PC-9 (cell line): ENCODE measurements around the gene PEAK3. TPM values are rescaled to one million over a fixed set of nuclear protein-coding genes. Genes with fewer than 3 reads are reported as not detected.

Experiments
- BruUV-seq: library from RNA; stranded (reverse); fragments of 400-500 nt; replicated peaks from 2 replicates; lab custom pipeline; 2021; lab: Mats Ljungman, UMichigan
- CTCF ChIA-PET: fragments of 300-600 bp; sonication (Branson Sonifier 250); formaldehyde crosslinking; loops from one replicate; lab custom pipeline; 2022; ENCODE audit warnings: antibody characterized with exemption; lab: Charles Lee
- POLR2A ChIA-PET: fragments of 300-600 bp; sonication (Branson Sonifier 250); formaldehyde crosslinking; loops from one replicate; lab custom pipeline; 2022; ENCODE audit warnings: antibody characterized with exemption; ENCODE audit not compliant: unreplicated experiment; lab: Charles Lee
- DNase-seq, 2 experiments: peaks; one replicate each; pipeline versions ENCODE4 v3.0.0 to v3.0.0-alpha.2; 2015 to 2022; ENCODE audit warnings: mixed read lengths in 1 of 2
- H2AFZ ChIP-seq: fragments of 200-600 bp; sonication (generic); 2 replicates; pipeline ENCODE4 v1.8.1; 2017; ENCODE audit warnings: antibody characterized with exemption
- H3F3A ChIP-seq: fragments of 200-600 bp; sonication (generic); 2 replicates; pipeline ENCODE4 v1.8.1; 2017; ENCODE audit warnings: antibody characterized with exemption, mild to moderate bottlenecking, low read depth; ENCODE audit not compliant: insufficient read depth
- H3K27ac ChIP-seq: fragments of 200-600 bp; sonication (generic); 2 replicates; pipeline ENCODE4 v1.6.1; 2016; ENCODE audit warnings: mixed run types
- H3K27me3 ChIP-seq: fragments of 200-600 bp; sonication (generic); 2 replicates; pipeline ENCODE4 v1.6.1; 2016; ENCODE audit warnings: low read depth, mixed run types; ENCODE audit not compliant: insufficient read depth
- H3K36me3 ChIP-seq: fragments of 200-600 bp; sonication (generic); 2 replicates; pipeline ENCODE4 v1.6.1; 2016; ENCODE audit warnings: low read depth, mixed run types
- H3K4me1 ChIP-seq: fragments of 200-600 bp; sonication (generic); replicated peaks from 2 replicates; pipeline ENCODE4 v1.6.1; 2016; ENCODE audit warnings: mixed run types; ENCODE audit not compliant: insufficient read depth
- H3K4me2 ChIP-seq: fragments of 200-600 bp; sonication (generic); 2 replicates; pipeline ENCODE4 v1.6.1; 2017; ENCODE audit warnings: mixed run types
- H3K4me3 ChIP-seq: fragments of 200-600 bp; sonication (generic); 2 replicates; pipeline ENCODE4 v1.6.1; 2016; ENCODE audit warnings: mixed run types
- H3K79me2 ChIP-seq: fragments of 200-600 bp; sonication (generic); 2 replicates; pipeline ENCODE4 v1.6.1; 2017; ENCODE audit warnings: low read depth, mixed run types
- H3K9me2 ChIP-seq: fragments of 200-600 bp; sonication (generic); 2 replicates; pipeline ENCODE4 v1.8.1; 2017; ENCODE audit warnings: mild to moderate bottlenecking; ENCODE audit not compliant: insufficient read depth
- H3K9me3 ChIP-seq: fragments of 200-600 bp; sonication (generic); 2 replicates; pipeline ENCODE4 v1.8.1; 2016; ENCODE audit warnings: low read depth; ENCODE audit not compliant: insufficient read depth
- H4K20me1 ChIP-seq: fragments of 200-600 bp; sonication (generic); 2 replicates; pipeline ENCODE4 v1.8.1; 2017; ENCODE audit not compliant: insufficient read depth
- EZH2 ChIP-seq: fragments of 200-600 bp; sonication (generic); IDR thresholded peaks from 2 replicates; pipeline ENCODE4 v1.8.0; 2017; ENCODE audit warnings: antibody characterized with exemption, low read depth
- intact Hi-C: fragments of 100-400 bp; cut with micrococcal nuclease; formaldehyde crosslinking; loops from one replicate; pipeline ENCODE4 v1.10.0; 2022; ENCODE audit not compliant: unreplicated experiment
- total RNA-seq: library from RNA; stranded (reverse); gene quantifications from 2 replicates; pipeline ENCODE4 v1.2.3, GENCODE V29; 2021
- TF ChIP-seq, protein P1 (sequence below): fragments of 200-600 bp; sonication (generic); conservative IDR thresholded peaks from 2 replicates; pipeline ENCODE4 v1.6.1; 2017; ENCODE audit warnings: mixed run types, antibody characterized with exemption, mild to moderate bottlenecking, moderate library complexity

The PEAK3 gene
- total RNA-seq, 1 experiment from 2014 or later, result not detected

DNA sequence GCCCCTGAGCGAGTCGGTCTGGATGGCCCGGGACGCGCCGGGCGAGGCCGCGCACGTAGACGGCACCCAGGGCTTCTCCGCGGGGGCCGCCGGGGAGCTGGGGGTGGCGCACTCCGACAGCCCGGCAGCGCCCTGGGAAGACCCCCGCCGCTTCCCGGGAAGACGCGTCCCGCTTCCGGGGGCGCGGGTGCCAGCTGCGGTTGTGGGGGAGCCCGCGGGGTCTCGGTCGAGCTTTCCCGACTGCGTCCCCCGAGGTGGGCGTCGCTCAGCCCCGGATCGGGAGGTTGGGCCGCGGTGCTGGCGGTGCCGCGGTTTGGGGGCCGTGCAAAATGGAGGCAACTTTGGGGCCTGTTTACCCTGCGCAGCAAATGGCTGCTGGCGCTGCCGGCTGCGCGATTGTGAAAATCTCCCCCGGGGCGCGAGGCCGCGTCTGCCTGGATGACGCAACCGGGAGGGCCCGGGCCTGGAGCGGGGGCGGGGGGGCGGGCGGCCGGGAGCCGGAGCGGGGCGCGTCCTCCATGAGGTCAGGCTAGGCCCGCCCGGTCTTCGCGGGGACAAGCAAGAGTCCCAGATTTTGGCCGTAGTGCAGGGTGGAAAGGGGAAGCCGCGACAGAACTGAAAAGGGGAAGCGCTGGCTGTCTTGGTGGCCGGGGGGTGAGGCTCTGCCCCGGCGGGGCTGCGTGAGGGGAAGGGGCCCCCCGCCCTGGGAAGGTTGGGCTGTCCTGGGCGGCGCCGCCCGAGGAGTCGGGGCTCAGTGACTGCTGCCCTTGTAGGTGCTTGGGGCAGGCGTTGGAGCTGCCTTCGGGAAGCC, 11.3 kb downstream of the PEAK3 start:
- peaks cover 37% of the 10 kb centered on the region for H4K20me1 ChIP-seq
- peaks cover 32% of the 10 kb centered on the region for H3F3A ChIP-seq
- H3K27me3 ChIP-seq, result no peaks in the 10 kb centered on the region
- TF ChIP-seq EZH2, result no peak
- TF ChIP-seq, protein P1, sequence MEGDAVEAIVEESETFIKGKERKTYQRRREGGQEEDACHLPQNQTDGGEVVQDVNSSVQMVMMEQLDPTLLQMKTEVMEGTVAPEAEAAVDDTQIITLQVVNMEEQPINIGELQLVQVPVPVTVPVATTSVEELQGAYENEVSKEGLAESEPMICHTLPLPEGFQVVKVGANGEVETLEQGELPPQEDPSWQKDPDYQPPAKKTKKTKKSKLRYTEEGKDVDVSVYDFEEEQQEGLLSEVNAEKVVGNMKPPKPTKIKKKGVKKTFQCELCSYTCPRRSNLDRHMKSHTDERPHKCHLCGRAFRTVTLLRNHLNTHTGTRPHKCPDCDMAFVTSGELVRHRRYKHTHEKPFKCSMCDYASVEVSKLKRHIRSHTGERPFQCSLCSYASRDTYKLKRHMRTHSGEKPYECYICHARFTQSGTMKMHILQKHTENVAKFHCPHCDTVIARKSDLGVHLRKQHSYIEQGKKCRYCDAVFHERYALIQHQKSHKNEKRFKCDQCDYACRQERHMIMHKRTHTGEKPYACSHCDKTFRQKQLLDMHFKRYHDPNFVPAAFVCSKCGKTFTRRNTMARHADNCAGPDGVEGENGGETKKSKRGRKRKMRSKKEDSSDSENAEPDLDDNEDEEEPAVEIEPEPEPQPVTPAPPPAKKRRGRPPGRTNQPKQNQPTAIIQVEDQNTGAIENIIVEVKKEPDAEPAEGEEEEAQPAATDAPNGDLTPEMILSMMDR, result no peak
- ChIA-PET CTCF (no interaction called here), POLR2A (no interaction called here)
- peak in 1 of 2 experiments; percentile 52 for DNase-seq
- no TSS peak for BruUV-seq
- no peaks in the 10 kb centered on the region for H3K9me3 ChIP-seq
- H3K4me1 ChIP-seq, result peaks cover 15% of the 10 kb centered on the region; the same call in 1 of the 2 replicates
- peak overlapping the region; percentile 88 for H3K4me3 ChIP-seq
- peak overlapping the region; percentile 87 for H3K4me2 ChIP-seq
- intact Hi-C loops, result no loop called here
- peaks cover 6% of the 10 kb centered on the region; the same call in 1 of the 2 replicates for H3K36me3 ChIP-seq
- H3K9me2 ChIP-seq, result no peaks in the 10 kb centered on the region
- peaks cover 50% of the 10 kb centered on the region for H3K79me2 ChIP-seq
- no peak overlapping the region for H2AFZ ChIP-seq
- H3K27ac ChIP-seq, result peak overlapping the region; percentile 69

DNA sequence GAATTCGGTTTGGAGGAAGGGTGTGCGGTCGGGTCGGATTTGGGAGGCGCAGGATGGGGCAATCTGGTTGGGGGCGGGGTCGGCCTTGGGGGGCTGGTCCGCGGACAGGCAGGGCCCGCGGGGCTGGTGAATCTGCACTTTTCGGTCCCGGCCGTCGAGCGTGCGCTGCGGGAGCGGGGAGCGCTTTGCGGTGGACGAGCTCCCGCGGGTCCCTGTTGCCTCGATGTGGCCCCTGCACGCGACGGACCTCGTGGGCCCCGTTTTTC, 11.9 kb downstream of the PEAK3 start:
- no peak for TF ChIP-seq EZH2
- TF ChIP-seq, protein P1, result no peak
- Histone ChIP-seq H3K9me2 (no peaks in the 10 kb centered on the region), H4K20me1 (peaks cover 37% of the 10 kb centered on the region), H3K4me1 (peaks cover 15% of the 10 kb centered on the region; the same call in 1 of the 2 replicates), H3F3A (peaks cover 32% of the 10 kb centered on the region), H3K27ac (peak overlapping the region; percentile 69), H2AFZ (no peak overlapping the region), H3K4me3 (peak overlapping the region; percentile 88), H3K36me3 (peaks cover 6% of the 10 kb centered on the region; the same call in 1 of the 2 replicates), H3K79me2 (peaks cover 50% of the 10 kb centered on the region), H3K27me3 (no peaks in the 10 kb centered on the region), H3K4me2 (peak overlapping the region; percentile 56), H3K9me3 (no peaks in the 10 kb centered on the region)
- DNase-seq, result no peak
- CTCF ChIA-PET, result no interaction called here
- POLR2A ChIA-PET, result no interaction called here
- BruUV-seq, result no TSS peak
- intact Hi-C loops, result no loop called here

DNA sequence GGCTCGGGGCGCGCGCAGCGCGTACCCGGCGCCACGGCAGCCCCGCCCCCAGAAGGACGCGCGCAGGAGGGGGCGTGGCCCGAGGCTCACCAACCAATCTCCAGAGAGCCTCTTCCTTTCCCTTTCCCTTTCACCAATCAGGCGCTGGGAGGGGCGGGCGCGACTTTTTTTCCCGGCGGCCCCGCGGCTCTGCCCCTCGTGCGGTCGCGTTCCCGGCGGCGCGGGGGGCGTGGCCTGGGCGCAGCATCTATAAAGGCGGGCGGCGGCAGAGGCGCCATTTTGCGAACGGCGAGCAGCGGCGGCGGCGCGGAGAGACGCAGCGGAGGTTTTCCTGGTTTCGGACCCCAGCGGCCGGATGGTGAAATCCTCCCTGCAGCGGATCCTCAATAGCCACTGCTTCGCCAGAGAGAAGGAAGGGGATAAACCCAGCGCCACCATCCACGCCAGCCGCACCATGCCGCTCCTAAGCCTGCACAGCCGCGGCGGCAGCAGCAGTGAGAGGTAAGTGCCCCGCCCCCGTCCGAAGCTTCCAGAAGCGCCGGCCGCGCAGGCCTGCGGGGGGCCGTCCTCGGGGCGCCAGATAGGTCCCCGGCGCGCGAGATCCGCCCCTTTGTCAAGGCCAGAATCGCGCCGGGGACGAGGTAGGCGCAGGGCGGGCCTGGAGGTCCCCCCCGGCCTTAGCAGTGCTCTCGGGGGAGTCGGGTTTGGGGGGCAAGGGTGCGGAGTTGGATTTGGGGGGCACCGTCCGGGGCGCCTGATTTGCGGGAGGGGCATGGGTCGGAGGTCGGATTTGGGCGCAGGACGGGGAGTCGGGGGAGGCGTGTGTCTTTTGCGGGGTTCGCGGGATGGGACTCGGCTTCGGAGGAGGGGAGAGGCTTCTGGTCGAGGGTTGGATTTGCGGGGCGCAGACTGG, 12.5 kb downstream of the PEAK3 start:
- Histone ChIP-seq H3K4me2 (peak overlapping the region; percentile 75), H4K20me1 (peaks cover 34% of the 10 kb centered on the region), H2AFZ (peak overlapping the region; percentile 73; the same call in 1 of the 2 replicates), H3K9me2 (no peaks in the 10 kb centered on the region), H3K4me1 (peaks cover 15% of the 10 kb centered on the region; the same call in 1 of the 2 replicates), H3K36me3 (peaks cover 6% of the 10 kb centered on the region; the same call in 1 of the 2 replicates), H3K9me3 (no peaks in the 10 kb centered on the region), H3K4me3 (peak overlapping the region; percentile 88), H3K27me3 (no peaks in the 10 kb centered on the region), H3K27ac (peak overlapping the region; percentile 69; the same call in 1 of the 2 replicates), H3F3A (peaks cover 31% of the 10 kb centered on the region), H3K79me2 (peaks cover 49% of the 10 kb centered on the region)
- POLR2A ChIA-PET, result interaction anchor here (0.7 kb wide), 1 partner anchor 110 kb away, joined by 4 read pairs; no protein-coding TSS in a partner anchor
- TF ChIP-seq, protein P1, result no peak
- no peak for TF ChIP-seq EZH2
- BruUV-seq, result TSS peak; percentile 80
- intact Hi-C loops, result no loop called here
- CTCF ChIA-PET, result no interaction called here
- peak; percentile 77 to 94 for DNase-seq
